Islet of Langerhans (tissue), 1 donor: ENCODE results near the gene ETFA.

Source experiments
- FAIRE-seq: peaks from one replicate; lab custom pipeline; 2011; peaks lifted over from hg19 to GRCh38; lab: Jason Lieb, UNC

ETFA gene

DNA sequence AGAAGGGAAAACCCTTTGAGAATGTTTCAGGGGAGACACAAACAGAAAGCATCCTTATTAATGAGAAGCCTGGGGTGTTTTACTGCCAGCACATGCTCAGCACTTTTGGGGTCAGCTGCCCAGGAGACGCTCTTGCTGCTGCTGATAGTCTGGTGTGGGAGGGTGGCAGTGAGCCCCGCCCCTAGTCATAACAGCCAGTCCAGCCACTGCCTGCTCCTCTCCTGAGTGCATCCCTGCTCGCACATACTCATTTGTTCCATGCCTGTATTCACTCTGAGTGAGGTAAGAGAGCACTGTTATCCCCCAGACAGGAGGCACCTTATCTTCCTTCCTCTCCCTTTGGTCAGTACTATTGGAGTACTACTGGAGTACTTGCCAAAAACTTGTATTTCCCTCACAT lies 101.3 kb downstream of the ETFA start:
- FAIRE-seq, result no peak

DNA sequence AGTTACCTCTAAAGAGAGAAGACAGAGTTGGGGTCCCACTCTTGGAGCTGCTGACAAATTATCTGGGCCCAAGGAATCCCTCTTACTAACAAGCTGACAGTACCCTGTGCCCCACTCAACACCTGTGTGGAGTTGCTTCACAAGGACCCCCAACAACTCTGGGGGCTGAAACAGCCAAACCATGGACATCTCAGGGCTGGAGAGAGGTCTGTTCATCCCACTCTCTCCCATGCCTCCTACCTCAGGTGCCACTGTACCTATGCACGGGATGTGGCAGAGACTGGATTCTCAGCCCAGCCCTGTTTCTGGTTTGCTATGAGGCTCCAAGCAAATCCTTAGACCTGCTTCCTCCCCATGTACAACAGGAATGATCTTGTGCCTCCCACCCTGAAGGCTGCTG lies 101.7 kb downstream of the ETFA start:
- FAIRE-seq, result no peak

DNA sequence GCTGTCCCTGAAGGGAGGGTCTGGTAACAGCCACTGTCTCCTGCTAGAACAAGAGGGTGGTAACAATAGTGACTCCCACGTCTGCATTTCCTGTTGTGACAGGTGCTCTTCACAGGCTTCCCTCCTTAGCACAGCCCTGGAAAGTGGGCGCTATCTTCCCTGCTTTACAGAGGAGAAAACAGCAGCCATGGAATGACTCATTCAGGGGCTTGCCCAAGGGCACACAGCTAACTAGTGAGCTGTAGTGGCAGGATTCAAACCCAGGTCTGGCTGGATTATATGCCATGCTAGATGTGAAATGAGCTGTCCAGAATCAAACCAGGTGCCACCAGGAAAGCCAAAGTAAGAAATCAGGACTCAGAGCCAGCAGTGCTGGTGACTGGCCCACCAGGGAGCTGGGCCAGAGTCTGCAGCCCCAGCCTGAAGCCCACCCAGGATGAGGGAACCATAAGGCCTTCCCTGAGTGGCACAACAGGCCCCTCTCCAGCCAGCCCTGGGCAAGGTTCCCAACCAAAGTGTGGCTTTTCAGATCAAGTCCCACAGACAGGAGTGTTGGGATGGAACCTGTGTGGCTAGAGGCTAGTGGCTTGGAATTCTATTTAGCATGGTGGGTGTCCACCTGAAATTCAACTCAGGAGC lies 102.4 kb downstream of the ETFA start:
- FAIRE-seq, result no peak

DNA sequence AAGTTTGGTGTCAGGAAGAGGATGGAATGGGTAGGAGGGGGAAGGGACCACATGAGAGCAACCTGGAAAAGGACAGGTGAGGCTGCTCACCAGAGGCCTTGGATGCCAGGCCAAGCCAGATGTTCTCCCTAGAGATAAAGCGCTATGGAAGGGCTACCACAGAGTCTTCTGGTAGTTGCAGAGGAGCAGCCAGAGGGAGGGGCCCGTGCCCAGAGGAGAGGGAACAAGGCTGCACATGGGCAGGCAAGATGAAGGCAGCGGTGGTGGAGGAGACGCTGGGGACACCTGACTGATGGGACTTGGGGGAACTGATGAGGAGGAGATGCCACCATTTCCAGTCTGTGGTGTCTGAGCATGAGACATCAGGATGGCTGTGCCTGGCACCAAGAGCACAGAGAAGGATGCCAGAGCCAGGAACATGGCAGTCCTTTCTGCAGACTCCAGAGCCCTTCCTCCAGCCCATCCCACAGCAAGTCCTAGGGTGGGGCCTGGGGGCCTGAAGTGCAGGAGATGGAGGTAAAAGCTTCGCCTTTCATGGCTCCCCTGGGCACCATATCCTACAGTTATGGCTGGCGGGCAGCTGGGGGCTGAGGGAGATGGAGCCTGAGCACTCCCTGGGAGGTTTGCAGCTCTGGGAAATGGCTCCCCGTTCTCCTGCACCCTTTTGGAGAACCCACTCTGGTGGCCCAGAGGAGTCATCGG lies 103.0 kb downstream of the ETFA start:
- FAIRE-seq, result no peak

DNA sequence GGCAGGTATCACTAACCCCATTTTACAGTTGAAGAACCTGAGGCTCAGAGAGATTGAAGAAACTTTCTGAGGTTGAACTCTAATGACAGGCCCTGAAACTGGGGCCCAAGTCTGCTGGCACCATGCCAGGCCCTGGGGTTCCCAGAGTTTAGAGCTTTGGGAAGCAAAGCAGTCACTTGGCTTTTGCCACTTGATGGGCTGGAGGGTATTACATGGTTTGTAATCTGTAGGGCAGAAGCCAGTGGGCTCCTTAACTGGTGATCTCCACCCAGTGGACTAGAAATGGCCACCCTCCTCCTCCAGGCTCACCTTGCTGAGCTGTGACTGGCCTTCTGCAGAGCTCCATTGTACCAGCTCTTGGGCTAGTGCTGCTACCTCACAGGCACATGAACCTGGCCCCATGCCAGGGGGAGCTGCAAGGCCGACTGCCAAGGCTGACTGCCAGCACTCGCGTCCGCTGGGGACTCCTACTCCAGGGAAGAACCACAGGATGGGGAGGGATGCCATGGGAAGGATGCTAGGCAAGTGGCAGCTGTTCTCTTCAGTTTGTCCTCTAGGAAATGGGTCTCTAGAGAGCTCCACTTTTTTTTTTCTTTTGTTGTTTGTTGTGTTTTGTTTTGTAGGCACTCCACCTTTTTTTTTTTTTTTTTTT lies 104.8 kb downstream of the ETFA start:
- FAIRE-seq, result no peak

DNA sequence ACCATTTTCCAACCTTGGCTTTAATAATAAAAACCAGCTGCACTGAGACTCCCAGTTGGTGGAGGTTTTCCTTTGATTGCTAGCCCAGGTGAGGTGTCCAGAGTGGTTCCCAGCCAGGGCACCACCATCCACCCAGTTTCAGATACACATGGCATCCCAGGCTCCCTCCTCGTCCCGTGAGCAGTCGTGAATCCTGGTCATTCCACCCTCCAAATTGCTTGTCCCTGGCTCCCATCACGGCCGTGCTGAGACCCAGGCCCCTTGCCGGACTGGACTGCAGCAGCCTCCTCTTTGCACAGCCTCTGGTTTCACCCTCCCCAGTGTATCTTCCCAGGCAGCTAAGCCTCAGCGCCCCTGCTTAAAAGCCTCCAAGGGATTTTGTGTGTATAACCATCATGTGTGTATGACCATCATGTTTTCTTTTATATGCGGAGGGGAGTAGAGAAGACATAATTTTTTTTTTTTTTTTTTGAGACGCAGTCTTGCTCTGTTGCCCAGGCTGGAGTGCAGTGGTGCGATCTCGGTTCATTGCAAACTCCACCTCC lies 106.3 kb downstream of the ETFA start:
- FAIRE-seq, result no peak

DNA sequence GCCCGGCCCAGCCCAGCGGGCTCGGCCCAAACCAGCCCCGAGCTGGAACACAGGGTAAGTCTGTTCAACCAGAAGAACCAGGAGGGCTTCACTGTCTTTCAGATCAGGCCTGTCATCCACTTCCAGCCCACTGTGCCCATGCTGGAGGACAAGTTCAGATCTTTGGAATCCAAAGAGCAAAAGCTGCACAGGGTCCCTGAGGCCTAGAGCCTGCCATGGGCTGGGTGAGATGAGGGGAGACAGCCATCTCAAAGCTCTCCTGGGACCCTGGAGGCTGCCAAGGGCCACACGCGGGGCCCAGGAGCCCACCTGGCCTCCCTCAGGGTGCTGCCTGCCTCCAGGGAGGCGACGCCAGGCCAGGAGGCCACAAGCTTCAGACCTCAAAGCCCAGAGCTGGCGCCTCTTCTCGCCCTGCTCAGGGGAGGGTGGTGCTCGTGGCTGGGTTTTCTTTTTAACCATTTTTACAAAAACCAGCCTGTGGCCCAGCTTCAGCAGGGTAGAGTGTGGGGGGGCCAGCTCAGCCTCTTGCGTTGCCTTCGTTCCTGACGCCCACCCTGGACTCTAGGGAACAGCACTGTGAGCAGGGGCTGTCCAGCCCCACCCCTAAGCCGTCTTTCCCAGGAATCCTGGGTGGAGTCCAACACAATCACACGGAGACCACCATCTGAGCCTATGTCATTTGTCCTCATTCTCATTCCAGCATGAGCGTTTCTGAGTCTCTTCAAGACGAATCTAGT lies 107.0 kb downstream of the ETFA start:
- FAIRE-seq, result no peak

DNA sequence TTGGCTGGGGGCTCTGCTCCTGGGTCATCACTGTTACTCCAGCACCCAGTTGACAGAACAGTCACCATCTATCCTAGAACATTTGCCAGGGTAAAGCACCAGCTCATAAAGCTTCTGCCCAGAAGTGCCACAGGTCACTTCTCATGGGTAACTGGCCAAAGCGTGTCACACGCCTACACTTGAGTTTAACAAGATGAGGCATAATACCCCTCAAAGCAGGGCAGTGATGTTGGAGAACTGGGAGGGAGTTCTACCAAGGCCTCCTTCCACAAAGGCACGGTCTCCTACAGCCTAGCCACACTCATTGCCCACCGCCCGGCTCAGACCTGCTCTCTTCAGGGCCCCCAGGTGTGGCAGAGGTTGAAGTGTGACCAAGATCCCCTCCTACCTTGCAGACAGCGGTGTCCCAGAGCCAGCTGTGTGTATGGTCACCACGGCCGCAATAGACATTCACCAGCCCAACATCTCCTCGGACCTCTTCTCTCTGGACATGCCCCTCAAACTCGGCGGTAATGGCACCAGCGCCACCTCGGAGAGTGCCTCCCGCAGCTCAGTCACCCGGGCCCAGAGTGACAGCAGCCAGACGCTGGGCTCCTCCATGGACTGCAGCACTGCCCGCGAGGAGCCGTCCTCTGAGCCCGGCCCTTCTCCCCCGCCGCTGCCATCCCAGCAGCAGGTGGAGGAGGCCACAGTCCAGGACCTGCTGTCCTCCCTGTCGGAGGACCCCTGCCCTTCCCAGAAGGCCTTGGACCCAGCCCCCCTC lies 107.7 kb downstream of the ETFA start:
- FAIRE-seq, result no peak

DNA sequence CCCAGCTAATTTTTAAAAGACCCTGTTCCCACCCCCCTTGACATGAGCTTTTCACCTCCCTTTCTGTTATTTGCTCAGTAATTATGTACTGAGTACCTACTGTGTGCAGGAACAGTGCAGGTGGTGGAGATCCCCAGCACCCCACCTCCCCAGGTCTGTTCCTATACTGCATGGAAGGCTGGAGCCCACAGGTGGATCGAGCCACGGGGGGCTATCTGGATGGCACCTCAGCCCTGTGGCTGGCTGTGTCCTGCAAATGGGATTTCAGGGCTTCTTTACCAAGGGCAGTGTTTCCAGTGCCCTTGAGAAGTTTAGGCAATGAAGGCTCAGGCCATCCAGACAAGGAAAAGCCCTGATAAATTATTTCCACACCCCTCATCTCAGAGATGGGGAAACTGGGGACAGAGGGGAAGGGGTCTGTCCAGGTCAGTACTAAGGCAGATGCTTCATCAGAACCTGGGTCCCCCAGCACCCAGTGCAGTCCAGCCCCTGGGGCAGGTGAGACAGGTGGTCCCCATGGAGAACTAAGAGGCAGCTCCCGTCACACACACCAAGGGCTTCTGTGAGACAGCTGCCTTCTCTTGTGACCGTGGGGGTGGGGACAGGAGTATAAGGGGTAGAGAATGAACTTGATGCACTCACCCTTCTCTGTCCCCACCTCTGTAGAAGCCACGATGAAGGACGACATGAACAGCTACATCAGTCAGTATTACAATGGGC lies 109.6 kb downstream of the ETFA start:
- FAIRE-seq, result no peak

DNA sequence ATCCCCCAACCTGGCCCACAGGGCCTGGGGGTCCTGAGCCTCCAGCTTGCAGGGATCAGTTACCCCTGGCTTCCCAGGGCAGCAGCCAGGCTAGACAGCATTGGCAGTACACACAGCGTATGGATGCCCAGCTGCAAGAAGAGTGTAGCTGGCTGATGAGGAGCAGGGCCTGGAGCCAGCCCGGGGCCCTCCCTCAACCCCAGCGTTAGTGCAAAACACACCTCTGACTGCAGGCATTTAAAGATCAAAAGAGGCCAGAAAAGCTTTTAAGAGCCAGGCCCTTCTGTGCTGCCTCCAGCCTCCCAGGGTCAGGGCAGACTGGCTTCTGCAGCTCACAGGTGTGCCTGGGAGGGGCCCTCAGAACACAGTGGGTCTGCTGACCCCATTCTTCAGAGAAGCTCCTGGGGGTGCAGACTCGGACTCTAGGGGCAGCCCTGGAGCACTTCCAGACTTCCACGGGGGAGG lies 110.6 kb downstream of the ETFA start:
- no peak for FAIRE-seq

DNA sequence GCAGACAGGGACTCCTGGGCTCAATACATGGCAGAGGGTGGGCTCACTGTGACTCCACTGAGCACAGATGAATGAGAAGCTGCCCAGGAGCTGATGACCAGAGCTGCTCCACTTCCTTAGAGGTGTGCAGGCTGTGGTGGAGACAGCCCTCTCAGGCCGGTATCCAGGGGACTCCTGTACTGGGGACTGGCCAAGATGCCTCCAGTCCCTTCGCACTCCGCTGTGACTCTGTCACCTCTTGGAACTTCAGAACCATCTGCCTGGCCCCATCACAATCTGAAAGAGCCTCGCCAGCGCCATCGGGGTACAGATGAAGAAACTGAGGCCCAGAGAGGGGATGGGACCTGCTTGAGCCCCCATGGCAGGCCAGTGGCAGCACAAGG lies 111.2 kb downstream of the ETFA start:
- no peak for FAIRE-seq

DNA sequence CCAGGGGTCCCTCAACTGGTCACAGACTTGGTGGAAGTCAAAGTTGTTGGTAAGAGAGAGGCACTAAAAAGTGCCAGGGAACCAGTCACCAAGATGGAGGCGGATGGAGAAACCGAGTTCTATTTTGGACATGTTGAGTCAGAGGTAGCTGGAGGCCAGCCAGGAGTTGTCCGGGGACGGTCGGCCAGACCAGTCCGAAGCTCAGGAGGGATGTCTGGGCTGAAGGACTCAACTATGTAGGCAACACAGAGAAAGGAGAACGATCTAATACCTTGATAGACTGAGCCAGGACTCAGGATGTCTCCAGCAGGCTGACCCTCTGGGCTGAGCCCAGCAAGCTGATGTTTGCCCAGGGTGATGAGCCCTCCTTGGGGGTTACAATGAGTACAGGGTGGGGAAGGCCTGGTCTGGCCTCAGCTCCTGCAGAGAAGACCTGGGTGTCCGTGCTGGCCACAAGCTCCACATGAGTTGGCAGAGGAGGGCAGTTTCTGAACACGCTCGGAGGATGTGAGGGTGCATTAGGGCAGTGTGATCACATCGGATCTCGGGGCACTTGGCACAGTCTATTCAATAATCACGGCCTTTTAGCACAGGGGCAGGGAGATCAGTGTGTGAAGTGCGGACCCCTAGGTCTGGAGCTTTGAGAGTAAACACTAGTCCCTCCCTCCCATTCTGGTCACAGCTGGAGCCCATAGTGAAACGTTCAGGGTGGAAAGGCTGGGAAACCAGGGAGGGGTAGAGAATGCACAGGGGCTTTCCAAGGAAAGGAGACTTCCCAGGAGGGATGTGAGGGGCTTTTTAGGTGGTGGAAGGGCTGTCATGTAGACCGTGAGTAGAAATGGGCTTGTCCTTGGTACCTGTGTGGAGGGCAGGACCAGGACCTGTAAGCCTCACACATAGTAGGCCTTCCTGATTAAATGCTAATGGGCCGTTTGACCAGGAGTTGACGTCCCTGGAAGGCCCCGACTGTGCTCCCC lies 111.9 kb downstream of the ETFA start:
- no peak for FAIRE-seq

DNA sequence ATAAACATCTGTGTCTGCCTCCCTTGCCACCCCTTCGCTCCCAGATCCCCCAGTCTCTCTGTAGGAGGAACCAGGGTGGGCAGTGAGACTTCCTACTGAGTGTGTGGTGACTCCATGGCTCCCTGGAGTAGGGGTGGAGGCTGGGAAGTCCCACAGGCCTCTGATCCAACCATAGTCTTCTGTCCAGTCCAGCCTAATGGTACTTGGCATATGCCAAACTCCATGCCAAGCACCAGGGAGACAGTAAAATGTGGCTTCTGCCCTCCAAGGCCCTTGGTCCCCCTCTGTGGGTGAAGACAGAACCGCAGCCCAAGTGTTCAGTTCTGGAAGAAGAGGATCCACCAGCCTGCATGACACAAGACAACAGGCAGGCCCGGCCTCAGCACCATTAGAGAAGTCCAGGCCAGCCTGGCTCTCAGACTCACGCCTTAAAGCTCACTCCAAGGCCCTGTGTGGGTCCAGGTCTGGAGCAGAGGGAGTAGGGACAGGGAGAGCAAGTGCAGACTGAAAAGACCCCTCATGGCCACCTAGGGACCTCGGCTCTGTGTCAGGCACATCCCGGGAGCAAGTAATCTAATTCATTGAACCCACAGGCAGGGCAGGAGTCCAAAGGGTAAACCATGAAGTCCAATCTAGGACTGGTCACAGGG lies 112.7 kb downstream of the ETFA start:
- no peak for FAIRE-seq

DNA sequence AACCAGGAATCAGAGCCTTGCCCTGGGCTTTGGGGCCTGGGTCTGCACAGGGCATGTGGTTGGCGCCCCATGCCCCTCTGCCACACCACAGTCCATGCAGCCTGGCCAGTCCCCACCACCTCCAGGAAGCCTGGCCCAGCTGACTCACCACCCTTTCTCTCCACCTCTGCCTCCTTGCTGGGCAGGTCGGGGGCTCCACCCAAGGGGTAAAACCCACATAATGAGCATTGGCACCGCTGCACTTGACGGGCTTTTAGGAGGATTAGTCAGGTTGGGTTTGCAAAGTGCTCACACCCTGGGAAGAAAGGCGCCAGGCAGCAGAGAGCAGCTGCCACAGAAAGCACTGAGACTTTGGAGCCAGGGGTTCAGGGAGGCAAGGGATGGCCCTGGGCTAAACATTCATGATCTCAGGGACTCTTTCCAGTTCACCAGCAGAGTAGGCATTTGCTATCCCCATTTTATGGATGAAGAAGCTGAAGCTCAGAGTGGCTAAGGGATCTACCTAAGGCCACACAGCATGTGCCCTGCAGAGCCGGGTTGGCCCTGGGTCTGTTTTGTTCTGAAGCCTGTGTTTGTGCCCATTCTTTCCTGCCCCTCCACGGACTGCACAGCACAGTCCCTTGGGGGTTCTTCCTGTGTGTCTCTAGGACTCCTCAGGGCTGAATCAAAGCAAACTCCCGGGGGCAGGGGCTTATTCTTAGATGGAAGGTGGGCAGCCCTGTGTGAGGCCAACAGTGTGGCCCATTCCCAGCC lies 113.4 kb downstream of the ETFA start:
- FAIRE-seq, result no peak

DNA sequence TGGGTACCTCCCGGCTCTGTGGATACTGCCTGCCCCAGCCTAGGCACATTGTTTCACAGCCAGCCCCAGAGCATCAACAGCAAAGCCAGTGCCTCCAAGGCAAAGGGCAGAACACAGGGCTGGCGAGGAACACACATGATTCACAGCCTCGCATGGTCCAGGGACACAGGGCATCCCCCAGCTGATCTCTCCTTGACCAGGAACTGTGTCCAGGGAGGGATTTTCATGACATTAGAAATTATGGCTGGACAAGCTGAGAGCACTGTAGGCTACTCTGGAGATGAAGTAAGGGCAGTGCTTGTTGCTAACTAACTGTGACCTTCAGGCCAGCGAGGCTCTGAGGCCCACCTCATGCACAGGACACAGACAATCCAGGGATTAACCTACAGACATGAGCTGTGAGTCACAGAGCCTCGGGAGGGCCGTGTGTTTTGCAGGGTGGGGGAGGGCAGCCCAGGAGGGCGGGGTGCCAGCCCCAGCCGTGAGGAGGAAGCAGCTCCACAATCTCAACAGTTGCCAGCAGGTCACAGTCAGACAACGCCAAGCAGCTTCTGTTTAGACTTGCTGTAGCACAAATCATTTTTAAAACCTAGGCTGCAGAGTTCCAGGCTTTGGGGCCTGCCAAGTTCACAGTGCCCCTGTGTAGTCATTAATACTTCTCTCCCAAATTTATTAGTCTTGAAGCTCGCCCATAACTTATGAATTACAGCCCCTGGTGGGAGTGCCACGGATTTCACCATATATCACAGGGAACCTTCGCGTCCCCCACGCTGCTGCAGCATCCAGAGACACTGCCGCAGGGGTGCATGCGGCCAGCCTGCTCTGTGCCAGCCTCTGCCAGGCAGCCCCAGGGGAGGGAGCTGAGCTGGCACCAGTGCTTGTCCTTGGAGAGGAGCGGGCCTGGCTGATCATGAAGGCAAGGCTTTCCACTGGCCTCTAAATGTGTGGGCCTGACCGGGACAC lies 114.7 kb downstream of the ETFA start:
- FAIRE-seq, result no peak

DNA sequence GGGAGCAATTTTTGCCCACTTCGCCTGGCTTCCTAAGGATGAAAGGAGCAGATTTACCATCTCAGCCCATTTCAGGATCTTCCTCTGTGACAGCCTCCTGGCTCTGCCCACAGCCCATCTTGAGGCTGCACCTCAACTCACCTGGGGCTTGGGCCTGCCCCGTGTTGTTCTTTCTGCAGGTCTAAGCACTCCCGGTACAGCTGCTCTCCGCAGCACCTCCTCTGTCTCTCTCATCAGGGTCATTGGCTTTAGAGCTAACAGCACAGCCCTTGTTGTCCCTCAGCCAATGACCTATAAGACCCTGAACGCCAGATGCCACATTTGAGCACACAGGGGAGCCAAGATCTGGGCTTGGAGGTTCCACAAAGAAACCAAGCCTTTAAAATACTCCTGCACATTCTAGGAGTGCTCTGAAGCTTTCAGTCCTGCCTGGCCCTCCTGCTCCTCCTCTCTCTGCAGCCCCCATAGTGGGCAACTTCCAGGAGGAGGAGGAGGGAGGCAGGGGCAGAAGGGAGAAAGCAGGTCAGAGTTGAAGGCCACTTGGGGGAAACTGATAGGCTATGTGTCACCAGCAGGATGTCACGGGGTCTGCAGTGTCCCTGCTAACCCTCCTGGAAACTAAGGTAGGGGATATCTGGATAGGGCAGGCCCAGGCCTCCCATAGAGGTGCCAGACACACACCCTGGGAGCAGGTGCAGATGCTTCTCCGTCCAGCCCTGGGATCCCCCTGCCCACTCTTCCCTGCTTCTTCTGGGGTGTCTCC lies 115.6 kb downstream of the ETFA start:
- no peak for FAIRE-seq

DNA sequence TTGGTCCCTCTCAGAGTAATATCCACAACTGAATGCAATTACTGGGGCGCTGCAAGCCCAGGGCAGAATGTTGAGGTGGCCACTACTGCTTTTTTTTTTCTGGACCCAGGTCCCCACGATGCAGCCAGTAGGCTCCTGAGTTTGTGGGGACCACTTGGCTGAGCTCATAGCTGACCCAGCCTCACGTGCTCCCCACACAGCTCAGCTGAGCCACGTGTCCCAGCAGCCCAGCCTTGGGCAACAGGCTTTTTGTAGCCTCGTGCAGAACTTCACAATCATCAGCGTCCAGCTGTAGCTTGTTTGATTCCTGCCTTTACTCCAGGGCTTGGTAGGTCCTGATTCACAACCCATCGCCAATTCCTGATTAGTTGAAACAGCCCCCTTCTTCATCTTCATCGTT lies 117.3 kb downstream of the ETFA start:
- no peak for FAIRE-seq
